Middle frontal gyrus (tissue), 1 donor: ENCODE data around the gene CCR5.
"Not testable (repeated sequence)": the region's sequence is repeated elsewhere in the genome, so short reads cannot be mapped to it uniquely, and the experiment has no call there.

Experiments
- DNase-seq: peaks from one replicate; pipeline ENCODE4 v3.0.0-alpha.2; 2015; ENCODE audit warnings: low spot score; ENCODE audit errors: extremely low spot score

Gene CCR5

DNA sequence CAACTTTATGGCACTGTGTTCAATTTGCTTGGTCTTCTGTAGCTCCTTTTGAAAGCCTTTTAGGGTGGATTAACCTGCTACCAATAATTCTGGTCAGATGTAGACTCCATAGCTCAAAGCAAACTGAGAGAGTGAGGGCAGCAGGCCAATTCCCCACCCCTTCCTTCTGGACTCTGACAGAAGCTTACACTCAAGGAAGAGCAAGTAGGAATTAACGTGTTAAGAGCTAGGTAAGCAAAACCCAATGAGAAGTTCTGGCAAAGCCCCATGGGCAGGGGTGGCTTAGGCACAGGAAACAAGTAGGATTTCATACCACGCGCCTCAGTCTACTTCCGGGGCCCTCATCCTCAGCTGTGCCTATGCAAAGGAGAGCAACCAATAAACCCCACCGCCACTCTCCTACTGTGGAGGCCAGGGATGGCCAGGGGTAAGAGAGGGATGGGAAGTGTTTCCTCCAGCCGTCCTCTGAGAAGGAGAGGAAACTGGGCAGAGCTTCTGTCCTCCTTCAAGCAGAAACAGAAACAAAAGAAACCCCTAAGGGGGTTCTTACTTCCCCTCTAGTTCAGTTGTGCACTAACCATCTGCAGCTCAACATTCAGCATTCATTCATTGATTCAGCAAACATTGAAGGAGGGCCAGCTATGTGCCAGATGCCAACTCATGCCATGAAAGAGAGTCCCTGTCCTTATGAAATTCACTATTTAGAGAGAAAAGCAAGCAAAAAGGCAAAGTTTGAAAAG is 12.6 kb downstream of the CCR5 start:
- DNase-seq = no peak

DNA sequence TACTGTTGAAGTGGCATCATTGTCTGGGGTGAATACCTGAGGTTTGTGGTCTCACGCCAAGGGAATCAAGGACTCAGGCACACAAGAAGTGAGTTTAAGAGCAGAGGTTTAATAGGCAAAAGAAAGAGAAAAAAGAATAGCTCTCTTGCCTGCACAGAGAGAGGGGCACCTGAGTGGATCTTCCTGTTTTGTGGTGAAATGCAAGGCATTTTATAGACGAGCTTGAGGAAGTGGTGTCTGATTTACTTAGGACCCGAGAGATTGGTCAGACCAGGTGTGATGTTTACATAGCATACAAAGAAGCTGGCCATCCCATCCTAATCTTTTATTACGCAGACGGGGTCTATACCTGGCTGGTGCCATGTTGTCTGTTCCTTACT is 13.2 kb downstream of the CCR5 start:
- no peak for DNase-seq

DNA sequence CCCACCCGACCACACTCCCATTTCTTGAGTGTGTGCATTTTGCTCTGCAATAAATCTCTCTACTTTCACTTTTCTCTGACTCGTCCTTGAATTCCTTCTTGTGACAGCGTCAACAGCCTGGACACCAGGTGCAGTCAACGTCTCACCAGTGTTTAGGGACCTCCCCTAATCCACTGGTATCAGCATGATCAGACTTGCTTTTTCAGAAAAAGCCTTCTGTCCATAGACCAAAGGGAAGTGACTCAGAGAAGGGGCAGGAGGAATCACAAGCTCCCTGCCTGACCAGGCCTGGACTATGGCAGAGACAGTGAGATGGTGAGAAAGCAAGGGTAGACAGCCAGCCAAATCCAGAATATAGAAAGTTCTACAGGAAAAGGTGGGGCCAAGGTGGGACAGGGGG is 15.5 kb downstream of the CCR5 start:
- DNase-seq = no peak

DNA sequence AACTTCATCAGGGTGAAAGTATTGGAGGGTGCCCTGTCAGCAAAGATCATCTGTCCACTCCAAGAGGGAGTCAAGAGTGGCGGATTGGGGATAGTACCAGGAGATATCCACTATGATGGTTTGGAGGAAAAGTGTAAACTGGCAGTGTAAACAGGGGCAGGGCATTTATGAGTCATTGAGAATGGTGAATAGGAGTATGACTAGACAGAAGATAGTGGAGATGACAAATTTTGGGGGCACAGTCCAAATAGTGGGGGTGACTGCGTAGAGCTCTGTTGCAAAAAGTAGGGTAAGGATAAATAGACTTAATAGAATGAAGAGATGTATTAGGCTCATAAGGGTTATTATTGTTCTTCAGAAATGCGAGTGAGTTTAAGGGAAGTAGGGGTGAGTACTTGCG is 18.1 kb downstream of the CCR5 start:
- not testable (repeated sequence) for DNase-seq

DNA sequence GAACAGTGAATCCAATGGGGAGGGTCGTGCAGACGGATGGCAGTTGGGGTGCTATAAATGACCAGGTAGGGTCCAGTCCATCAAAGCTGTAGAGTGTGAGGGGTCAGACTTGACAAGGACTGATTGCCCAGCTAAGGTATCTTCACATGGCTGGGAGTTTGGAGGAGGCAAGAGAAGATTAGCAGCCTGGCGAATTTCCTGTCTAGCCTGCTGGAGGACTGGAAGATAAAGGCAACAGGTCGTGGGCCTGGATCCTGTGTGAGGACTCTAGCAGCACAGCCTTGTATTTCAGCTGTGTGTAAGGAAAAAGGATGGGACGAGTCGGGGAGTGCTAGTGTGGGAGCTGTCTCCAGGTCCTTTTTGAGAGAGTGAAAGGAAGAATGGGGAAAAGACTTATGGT is 18.6 kb downstream of the CCR5 start:
- DNase-seq = no peak

DNA sequence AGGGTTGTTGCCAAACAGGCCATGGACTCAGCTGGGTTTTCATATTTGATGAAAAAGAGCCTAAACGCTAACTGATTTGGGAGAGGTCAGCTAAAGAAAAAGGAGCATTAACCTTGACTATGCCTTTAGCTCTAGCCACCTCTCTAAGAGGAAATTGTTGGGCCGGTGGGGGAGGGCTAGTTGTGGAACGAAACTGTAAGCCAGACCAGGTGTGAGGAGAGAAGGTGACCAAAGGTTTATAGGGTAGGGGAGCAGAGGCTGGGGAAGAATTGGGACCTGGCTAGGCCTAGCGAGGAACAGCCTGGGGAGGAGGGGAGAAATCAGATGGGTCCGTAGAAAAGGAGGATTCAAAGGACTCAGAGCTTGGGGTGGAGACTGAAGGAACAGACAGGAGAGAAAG is 20.8 kb downstream of the CCR5 start:
- not testable (repeated sequence) for DNase-seq

DNA sequence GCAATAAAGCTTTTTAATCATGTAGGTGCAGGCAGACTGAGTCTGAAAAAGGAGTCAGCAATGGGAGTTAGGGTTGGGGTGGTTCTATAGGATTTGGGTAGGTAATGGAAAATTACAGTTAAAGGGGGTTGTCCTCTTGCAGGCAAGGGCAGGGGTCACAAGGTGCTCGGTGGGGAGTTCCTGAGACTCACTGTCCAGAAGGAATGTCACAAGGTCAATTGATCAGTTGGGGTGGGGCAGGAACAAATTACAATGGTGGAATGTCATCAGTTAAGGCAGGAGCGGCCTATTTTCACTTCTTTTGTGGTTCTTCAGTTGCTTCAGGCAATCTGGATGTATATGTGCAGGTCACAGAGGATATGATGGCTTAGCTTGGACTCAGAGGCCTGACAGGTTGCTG is 22.3 kb downstream of the CCR5 start:
- DNase-seq = no peak

DNA sequence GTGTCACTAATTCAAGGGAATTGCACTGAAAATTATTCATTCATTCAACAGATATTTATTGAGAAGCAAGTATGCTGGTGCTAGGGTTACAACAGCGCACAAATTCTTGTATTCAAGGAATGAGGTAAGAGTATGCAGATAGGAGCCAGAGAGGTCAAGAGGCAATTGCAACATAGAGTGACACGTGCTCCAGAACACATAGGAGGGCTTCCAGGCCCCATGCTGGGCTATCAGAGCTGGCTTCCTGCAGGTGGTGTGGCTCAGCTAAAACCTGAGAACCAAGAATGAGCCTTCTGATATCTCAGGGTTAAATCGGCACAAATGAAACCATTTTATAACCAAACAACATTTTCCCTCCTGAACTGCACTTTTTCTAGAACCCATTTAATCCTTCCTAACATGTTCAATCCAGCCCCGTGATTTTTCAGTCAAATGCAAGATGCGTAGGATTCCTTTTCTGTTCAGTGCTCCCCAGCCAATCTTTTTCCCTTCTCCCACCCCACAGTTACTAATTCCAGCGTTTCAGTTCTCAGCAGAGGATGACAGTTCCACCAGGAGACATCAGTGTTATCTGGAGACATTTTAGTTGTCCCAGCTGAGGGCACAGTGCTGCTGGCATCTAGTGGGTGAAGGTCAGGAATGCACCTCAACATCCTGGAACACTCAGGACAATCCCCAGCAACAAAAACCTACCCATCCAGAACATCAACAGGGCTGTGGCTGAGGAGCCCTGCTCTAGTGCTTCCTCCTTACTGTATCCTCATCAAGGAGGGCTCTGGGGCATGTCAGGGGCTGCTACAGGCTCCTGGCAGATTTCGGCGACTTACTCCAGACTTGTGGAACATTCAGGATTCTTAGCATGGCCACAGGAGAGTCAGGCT is 23.0 kb downstream of the CCR5 start:
- DNase-seq = no peak

DNA sequence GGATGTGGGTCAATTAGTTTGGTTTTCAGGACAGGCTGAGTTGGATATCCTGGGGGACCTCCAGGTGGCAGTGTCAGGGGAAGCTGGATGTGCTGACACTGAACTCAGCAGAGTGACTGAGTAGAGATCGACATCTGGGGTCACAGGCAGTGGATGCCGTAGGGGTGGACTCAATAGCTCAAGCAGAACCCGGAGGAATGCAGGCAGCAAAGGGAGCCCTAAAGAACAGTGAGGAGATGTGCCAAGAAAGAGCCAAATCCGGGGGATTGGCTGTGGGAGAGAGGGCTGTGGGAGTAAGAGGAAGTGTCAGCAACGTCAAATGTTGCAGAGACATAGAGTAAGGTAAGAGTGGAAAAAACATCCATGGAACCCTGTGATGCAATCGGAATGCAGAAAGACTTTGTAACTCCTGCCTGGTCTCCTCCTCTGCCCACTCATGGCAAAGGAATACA is 24.5 kb downstream of the CCR5 start:
- no peak for DNase-seq

DNA sequence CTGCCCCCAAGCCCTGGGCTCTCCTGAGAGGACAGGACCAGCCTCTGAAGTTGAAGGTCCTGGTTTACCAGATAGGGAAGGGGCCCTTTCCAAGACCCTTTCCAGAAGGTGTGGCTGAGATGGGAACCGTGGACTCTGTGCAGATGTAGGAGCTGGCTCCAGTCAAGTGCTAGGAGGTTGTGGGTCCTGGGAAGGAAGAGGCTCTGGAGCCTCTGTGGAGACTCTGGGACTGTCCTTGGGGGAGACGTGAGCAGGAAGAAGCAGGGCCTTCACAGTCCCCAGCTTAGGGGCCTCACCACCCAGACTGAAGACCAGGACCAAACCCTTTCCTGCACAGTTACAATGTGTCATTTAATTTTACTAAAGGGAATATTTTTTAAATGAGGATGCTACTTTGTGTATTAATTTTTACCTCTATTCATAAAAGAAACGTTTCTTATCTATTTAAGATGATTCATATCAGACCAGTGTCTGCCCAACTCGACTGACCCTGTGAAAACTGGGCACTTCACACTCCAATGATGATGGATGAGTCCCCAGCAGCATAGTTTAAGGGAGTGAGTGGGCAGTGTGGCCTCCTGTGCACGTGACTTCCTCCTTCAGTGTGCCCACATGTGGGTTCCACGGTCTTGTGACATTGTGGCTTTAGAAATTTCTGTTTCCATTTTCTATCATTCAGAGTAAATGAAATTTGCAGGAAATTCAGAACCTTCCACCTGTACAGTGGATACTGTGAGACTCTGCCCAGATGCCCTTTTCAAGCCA is 25.2 kb downstream of the CCR5 start:
- DNase-seq = no peak

DNA sequence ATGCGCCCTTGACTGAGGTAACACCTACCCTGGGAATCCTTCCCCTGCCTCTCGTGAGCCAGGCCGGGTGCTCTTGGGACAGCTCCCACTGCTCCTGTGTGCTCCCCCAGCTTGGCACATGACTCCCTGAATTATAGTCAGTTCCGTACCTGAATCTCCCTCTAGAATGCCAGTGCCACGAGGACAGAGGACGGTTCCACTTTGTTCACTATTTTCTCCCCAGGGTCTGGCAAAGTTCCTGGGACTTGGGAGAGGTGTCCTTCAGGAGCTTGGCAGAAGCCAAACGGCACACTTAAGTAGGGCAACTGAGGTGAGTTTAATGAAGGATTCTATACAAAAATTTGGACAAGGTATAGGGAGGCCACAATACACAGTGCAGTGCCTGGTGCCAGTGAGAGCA is 26.4 kb downstream of the CCR5 start:
- no peak for DNase-seq

DNA sequence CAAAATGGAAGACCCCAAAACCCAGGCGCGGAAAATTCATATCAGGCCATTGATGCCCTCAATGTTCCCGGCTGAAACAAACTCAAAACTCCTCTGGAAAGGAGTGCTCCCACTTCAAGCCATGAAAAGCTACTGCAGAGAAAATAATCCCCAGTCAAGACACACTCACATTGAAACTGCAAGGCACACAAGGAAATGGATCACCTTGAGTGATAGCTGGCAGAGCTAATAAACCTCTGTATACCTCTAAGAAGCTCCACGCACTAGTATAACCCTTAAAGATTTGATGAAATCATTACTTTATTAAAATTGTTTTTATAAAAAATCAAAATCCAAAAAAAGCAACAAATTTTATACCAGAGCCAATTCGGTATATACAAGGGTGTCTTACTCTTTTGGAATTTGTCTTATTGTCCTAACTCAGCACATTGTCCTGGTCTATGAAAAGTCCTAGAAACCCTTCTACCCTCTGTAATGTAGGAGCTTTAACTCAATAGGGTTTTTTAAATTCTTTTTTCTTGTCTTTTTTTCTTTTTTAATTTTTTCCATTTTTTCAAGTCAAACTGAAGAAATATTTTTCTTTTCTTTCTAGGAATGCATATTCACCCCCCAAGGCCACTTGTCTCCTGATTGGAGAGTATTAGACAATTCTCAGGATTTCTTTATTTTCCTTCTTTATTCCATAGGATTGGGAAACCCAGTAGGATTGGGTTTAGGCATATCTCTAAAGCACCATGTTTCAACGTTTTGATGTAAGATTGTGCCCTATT is 27.6 kb downstream of the CCR5 start:
- DNase-seq = no peak

DNA sequence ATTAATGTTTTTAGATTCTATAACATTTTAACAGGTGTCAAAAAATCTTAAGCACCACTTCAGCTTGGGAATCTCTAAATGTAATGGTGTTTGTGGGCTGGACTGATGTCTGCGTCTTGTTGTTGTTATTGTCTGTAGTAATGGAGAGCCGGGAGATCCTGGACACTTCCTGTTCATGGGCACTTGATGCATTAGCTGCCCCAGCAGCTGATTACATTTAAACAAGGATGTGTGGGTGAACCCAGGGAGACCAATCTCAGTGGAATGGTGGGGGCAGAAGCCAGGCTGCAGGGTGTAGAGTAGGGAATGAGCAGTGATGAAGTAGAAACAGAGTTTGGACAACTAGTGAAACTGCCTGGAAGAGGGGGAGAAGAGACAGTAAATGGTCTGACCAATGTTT is 28.4 kb downstream of the CCR5 start:
- DNase-seq = no peak

DNA sequence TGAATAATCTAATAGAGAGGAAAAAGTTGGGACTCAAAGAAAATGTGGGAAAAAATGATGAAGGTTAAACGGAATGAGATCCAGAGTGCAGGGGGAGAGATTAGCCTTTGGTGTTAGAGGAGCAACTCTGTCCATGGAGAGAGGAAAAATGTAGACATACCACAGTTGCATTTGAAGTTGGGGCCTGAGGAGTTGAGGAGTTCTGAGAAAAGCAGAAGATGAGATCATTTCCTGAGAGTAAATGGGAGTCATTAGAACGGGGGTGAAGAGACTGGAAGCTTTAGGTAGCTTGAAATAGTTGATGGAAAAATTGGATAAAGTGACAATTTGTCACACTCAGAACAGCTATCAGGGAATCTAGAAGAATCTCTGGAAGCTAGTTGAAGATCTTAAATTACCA is 28.8 kb downstream of the CCR5 start:
- no peak for DNase-seq

DNA sequence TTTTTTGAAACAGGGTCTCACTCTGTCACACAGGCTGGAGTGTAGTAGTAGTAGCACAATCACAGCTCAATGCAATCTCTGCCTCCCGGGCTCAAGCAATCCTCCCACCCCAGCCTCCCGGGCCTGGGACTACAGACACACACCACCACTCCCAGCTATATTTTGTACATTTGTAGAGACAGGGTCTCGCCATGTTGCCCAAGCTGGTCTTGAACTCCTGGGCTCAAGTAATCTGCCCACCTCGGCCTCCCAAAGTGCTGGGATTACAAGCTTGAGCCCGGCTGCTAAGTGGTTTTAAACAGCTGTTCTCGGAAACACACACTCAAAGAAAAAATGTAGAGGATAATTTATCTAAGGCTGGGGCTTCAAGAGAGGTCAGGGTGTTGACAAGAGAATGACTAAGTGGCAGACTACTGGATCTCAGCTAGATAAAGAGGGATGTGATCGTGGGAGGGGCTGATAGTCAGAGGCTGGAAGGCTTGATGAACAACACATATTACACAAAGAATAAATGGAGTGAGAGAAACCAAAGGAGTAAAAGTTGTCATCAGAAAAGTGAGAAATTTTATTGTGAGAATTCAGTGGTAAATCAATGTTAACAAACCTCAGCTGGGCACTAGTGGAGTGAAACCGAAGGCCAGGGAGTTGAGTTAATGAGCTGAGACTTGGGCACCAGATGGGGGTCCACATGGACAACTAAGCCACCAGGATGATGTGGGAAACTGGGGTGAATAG is 29.4 kb downstream of the CCR5 start:
- DNase-seq = no peak

DNA sequence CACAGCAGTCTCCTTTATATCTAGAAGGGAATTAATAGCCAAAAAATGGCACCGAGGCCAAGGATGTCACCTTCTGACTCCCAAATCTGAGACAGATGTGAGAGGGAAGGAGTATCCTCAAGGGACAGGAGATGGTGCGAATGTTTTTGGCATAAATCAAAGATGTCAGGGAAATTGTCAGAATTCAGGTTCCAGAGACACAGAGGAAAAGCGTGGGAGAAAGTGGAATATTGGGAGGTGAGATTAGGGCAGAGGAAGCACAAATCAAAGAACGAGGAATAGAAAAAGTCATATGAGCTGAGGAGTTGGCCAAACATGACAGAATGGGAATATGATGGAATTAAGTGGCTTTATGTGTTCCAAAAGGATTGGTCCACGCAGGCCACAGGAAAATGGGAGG is 30.1 kb downstream of the CCR5 start:
- DNase-seq = no peak

DNA sequence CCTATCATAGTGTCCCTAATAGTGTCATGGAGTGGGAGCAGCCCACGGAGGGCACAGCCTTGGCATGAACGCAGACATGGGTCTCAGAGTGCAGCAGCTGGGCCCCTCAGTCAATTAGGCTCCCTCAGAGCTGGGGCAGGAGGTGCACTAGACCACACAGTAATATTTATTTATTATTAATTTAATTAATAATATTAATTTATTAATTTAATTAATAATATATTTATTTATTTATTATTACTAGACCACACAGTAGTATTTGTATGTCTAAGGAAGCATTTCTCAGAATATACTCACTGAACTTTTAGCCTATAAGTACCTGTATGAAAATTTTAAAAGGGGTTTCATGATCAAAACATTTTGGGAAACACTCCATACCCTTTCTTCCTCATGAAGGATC is 30.8 kb downstream of the CCR5 start:
- DNase-seq = no peak

DNA sequence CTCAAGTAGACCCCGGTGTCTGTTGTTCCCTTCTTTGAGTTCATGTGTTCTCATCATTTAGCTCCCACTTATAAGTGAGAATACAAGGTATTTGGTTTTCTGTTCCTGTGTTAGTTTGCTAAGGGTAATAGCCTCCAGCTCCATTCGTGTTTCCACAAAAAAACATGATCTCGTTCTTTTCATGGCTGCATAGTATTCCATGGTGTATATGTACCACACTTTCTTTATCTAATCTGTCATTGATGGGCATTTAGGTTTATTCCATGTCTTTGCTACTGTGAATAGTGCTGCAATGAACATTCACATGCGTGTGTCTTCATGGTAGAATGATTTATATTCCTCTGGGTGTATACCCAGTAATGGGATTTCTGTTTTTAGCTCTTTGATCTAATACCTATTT is 32.2 kb downstream of the CCR5 start:
- not testable (repeated sequence) for DNase-seq

DNA sequence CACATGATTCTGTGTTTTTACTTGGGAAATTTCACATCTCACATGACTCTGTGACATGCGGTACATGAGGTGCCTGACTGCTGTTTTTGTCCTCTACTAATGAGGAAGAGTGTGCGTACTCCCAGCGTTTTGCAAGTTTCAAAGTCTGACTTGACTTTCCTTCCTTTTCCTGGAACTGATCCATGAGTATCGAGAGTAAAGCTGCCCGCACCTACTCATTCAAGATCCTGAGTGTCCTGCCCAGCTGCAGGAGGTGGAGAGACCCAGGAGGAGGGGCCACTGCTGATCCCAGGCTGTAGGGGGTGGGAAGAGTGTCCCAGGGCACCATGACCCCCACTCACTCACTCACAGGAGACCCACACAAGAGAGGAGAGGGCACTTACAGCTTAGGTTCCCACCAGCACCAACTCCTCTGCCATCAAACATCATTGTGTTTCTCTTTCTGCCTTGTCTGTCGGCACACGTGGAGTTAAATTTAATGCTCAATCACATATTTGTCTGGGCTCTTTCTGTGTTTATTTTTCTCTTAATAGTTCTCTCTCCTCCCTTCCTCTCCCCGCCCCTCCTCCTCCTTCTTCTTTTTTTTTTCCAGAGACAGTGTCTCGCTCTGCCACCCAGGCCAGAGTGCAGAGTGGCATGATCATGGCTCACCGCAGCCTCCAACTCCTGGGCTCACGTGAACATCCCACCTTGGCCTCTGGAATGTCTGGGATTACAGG is 34.7 kb downstream of the CCR5 start:
- no peak for DNase-seq

DNA sequence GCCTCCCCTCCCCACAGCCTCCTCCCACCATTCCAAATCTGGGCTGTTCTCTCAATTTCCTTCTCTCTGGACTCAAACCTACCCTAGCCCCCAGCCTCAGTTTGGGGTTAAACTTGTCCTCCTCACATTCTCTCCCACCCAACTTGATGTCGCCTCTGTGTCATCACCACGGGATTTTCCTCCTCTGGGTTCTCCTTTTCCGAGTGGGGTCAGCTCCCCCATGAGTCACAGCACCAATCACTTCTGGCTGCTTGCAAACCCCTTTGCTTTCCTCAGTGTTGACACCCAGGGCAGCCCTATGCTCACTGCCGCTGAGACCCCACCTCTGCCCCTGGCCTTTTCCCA is 35.7 kb downstream of the CCR5 start:
- no peak for DNase-seq
